ENCODE results near the gene CALM1.

DNA sequence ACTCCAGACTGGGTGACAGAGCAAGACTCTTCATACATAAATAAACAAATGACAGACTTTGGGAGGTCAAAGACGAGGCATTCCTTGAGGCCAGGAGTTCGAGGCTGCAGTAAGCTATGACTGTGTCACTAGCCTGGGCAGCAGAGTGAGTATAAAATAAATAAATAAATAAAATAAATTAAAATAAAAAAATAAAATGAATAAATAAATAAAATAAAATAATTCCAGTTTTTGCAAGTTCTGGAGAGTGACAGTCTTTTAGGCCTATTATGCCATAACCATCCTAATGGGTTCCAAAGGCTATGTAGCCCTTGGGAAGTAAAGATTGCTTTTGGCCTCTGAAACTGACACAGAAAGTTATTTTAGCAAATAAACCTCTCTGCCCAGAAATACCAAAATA, 48.6 kb upstream of the CALM1 start:
- TF ChIP-seq, protein P1, sequence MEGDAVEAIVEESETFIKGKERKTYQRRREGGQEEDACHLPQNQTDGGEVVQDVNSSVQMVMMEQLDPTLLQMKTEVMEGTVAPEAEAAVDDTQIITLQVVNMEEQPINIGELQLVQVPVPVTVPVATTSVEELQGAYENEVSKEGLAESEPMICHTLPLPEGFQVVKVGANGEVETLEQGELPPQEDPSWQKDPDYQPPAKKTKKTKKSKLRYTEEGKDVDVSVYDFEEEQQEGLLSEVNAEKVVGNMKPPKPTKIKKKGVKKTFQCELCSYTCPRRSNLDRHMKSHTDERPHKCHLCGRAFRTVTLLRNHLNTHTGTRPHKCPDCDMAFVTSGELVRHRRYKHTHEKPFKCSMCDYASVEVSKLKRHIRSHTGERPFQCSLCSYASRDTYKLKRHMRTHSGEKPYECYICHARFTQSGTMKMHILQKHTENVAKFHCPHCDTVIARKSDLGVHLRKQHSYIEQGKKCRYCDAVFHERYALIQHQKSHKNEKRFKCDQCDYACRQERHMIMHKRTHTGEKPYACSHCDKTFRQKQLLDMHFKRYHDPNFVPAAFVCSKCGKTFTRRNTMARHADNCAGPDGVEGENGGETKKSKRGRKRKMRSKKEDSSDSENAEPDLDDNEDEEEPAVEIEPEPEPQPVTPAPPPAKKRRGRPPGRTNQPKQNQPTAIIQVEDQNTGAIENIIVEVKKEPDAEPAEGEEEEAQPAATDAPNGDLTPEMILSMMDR (IDR thresholded peaks at IDR 0.05), result no peak
- TF ChIP-seq EP300 (IDR thresholded peaks at IDR 0.05) (no peak), POLR2A (IDR thresholded peaks at IDR 0.05) (no peak), POLR2AphosphoS5 (IDR thresholded peaks at IDR 0.05) (no peak)
